ENCODE results near the gene TEX13B.
"Not testable (repeated sequence)": the region's sequence is repeated elsewhere in the genome, so short reads cannot be mapped to it uniquely, and the experiment has no call there.

The TEX13B gene, protein sequence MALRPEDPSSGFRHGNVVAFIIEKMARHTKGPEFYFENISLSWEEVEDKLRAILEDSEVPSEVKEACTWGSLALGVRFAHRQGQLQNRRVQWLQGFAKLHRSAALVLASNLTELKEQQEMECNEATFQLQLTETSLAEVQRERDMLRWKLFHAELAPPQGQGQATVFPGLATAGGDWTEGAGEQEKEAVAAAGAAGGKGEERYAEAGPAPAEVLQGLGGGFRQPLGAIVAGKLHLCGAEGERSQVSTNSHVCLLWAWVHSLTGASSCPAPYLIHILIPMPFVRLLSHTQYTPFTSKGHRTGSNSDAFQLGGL

DNA sequence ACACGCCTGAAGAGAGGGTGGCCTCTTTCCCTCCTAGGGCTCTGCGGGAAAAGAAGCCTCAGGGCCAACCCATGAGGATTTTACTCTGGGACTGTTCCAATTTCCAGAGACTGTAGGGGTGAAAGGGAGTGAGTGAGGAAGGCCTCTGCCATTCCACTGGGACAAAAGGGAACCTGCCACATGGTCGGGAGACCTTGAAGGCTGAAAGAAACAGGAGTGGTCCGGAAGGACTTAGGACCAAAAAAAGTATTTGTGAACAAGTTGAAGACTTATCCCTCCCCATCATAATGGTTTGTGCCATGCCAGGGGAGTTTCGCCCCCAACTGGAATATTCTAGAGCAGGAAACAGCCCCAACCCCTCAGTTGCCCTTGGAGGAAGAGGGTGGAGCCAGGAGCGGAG lies at the start of gene TEX13B:
TEX13B (minus strand) TSS at position 15 of the 400 bp plus-strand sequence. CDS start 243 bp downstream, outside the sequence.
- DNase-seq: no peak

DNA sequence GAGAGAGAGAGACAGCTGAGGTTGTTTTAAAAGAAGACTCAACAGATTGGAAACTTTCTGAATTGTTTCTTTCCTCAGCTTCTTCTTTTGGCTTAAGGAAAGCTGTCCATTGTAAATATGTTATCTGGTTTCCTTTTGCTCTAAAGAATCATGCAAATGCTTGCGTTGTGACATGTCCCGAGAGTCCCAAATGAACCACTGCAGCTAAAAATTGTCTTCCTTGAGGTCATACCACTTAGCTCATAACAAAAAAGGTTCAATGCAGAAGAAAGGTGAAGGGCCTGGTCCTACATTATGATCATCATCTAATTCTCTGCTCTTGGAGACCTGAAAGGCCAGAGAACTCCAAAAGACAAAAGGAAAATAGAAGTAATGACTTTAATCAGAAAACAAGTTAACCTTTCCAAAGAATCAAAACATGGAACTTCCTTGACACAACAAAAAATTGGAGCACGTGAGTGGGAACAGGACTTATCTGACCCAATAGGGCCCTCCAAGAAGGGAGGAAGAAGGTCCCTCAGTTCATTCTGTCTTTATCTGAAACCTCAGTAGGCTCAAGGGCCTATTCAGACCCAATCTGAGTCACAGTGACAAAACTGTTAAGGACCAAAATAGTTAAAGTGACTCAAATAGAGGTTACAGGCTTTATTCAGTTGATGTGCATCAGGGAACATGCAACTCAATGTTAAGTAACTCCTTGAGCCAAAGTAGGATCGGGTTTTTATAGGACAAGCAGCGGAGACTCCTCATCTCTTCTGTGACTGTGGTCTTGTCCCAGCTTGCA lies 48.0 kb upstream of the TEX13B start:
- no peak for DNase-seq

DNA sequence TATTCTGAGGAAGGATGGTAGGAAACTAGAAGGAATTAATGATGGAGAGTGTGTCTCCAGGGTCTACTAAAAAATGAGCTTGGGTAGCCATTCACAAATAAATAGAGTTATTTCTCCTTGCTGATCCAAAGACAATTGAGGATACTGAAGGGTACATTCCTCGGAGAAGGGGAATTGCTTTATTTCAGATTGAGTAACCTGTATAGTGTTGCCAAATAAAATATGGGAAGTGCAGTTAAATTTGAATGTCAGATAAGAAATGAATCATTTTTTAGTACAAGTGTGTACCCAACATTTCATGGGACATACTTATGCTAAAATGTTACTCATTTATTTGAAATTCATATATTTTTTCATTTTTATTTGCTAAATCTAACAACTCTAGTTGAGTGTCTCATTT lies 46.7 kb upstream of the TEX13B start:
- DNase-seq: no peak

DNA sequence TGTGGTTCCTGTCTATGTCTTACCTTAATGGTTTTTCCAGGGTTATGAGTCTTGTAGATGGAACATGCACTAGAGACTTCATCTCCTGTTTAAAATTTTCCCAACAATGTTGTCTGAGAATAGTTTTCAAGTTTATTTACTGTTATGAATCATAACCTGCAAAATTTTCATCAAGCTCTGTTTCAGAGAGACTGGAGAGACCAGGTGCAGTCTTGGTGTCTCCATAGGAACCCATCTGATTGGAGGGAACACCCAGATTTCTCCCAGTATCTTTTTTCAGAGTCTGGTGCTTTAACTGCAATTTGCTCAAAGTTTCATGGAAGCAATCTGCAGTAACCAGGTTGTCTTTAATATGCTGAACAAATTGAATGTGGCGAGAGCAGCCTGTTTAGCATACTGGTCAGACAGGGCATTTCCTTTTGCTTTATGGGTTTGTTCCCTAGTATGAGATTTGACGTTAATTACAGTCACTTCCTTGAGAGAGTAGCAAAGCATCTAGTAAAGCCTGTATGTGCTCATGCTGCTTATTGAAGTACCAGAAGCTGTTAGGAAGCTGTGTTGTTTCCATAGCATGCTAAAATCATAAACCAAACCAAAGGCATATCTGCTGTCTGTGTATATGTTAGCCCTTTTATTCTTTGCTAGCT lies 43.9 kb upstream of the TEX13B start:
- DNase-seq: no peak

DNA sequence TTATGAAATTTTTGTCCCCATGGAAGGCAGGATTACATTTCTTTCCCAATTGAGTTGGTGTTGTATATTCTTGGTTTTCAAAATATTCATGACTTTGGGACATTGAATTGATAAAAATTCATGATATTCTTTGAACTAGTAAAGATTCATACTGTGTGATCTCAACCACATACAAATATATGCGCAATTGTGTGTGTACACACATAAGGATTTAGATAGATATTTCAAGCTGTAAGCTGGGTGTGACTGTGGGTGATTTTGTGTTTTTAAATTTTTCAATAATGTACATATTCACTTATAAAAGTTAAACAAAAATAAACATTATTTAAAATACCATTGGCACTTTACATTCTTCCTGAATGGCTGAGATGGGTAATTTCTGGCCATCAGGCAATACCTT lies 43.2 kb upstream of the TEX13B start:
- no peak for DNase-seq

DNA sequence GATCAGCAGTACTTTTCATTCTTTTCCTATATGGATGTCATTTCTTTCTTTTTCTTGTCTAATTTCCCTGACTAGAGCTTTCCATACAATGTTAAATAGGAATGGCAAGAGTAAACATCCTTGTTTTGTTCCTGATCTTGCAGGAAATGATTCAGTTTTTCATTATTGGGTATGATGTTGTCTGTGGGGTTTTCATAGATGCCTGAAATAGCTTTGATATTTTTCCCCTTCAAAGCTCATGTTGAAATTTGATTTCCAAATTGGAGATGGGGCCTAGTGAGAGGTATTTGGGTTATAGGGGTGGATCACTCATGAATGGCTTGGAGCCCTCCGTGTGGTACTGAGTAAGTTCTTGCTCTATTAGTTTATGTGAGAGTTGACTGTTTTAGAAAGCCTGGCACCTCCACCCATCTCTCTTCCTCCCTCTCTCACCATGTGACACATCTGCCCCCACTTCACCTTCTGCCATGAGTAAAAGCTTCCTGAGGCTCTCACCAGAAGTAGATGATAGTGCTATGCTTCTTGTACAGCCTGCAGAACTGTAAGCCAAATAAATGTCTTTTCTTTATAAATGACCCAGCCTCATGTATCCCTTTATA lies 40.4 kb upstream of the TEX13B start:
- no peak for DNase-seq

DNA sequence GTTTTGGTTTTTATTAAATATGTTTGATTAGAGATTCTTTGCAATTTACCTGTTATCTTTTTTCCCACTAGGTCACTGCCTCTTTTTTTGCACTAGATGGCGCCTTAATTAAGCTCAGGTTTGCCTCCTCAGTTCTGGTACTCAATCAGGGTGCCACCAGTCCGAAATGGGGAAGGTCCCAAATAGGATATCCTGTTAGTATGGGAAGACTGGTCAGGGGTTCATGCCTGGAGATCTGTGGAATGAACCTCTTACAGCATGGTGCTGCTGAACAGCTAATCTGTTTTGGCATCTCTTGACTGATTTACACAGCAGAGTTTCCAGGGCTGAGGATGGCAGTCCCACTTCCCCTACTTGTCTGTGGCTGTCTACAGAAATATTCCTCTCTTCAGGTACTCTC lies 38.5 kb upstream of the TEX13B start:
- DNase-seq: no peak

DNA sequence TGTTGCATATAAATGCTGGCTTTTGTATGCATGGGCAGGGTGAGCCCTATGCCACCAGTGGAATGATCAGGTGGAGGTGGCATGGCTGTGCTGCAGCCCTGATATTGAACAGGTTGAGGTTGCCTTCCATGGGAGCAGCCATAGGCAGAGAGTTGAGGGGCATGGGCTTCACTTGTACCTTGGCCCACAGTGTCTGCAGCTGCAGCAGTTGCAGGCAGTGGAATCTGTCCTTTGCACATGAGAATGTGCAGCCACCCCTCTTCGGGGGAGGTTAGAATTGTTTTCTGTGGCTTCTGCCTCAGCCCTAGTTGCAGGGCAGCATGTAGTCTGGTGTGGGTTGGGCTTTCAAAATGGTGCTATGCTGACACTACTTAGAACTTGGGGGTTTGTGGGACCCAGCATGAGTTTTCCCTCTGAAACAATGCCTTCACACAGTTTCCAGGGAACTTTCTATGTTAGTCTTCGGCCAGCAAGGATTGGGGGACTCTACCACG lies 37.3 kb upstream of the TEX13B start:
- no peak for DNase-seq

DNA sequence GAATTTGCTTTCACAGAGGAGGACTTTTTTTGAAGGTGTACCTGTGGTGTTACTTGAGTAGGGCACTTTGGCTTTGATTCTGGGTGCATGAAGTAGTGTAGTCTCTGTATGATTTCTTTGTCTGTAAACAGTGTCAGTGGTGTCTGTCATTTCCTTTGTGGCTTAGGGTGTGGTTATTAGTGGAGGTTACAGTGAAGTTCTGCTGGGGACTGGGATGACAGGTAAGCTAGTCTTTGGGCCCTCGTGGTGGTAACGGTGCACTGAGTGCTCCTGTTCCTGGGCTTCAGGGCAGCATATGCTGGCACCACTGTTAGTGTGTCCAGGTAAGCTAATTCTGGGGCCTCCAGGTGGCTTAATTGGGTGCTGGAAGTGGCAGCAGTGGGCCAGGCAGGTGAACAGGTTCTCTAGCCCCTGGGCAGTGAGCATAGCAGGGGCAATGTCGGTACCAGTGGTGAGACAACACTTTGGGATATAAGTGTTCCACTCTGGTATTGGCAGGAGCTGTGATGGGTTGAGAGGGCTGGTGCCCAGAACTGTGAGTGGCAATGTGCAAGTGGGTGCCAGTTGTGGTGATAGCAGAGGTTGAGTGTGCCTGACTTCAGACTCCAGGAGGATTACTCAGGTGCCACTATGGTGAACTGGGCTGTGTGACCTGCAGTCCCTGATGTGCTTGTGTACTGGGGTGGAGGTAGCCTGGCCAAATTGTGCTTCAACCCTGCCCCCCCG lies 36.6 kb upstream of the TEX13B start:
- no peak for DNase-seq

DNA sequence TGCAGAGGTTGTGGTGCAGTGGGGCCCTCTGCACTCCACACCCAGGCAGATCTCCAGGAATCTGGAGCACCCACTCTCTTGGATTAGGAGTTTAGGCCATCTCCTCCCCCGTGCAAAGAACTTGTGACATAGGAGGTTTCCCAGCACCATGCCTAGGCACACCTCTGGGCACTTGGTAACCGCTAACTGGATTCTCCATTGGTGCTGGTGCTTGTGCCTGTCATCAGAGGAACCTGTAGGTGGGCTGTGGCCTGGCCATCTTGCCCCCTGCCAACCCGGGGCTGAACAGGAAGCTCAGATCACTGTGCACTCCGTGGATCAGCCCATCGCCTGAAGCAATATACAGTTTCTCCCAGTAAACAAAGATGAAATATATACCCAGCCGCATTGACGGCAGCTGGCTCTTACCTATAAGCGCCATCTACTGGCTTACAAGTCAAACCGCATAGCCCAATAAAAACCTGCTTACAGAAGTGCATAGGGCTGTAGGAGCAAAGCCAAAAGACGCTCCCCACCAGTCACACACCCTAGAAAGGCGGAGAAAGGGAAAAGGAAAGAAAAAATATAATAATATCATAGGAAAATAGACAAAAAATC lies 19.1 kb upstream of the TEX13B start:
- DNase-seq: no peak

DNA sequence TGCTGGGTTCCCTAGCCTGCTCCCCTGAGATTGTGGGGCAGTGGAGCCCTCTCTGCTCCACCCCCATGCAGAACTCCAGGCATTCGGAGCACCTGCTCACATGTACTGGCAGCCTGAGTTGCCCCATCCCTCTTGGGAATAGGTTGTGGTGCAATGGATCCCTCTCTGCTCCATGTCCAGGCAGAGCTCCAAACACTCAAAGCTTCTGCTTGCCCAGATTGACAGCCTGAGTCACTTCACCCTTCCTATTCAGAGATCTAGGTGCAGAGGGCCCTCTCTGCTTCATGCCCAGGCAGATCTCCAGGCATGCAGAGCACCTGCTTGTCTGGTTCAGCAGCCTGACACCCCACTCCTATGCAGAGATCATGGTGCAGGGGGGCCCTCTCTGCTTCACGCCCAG lies 18.6 kb upstream of the TEX13B start:
- DNase-seq: no peak

DNA sequence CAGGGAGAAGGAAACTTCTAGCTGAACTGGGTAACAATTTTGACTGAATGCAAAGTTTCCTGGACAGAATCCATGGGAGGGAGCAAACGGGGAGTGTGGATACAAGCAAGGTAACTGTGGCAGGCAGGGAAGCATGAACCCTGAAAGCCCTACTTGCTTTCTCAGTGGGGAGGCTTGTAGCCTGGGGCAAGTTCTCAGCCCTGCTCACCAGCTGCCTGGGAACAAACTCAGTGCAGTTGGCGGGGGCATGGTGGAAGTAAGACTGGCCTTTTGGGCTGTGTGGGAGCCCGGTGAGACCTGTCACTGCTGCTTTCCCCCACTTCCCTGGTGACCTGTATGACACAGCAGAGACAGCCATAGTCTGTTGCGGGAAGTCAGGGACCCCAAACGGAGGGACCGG lies 14.0 kb upstream of the TEX13B start:
- DNase-seq: no peak

DNA sequence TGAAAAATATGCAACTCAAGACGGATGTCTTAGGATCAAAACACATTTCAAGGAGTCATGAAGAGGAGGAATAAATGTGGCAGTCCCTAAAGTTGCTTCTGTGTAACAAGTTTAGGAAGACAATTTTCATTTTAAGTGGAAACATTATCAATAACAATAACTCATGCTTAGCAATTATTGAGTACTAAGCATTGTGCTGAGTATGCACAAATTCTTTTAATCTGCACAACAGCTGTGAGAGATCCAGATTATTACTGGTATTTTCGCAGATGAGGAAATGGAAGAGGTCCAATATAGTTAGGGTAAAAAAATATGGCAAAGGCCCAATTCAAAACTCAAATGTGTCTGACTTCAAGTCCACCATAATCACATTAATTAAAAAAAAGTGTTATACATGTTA lies 2.9 kb upstream of the TEX13B start:
- DNase-seq: no peak

DNA sequence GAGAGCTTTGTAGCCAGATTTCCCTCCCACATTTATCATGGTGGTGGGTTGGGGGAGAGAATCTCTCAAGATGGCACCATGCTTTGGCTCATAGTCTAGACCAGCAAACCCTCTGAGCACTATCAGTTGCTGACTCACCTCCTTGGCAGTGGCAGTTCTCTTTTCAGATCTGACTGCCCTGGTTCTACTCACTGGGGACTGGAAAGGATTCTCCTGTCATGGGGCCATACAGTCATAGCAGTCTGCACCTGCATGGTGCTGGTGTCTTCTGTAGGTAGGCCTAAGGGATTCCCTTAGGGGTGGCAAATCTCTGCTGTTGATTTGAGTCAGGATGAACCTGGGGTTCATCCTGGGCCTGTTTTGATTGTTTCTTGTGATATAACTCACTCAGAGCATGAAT lies 2.6 kb downstream of the TEX13B start:
- DNase-seq: no peak

DNA sequence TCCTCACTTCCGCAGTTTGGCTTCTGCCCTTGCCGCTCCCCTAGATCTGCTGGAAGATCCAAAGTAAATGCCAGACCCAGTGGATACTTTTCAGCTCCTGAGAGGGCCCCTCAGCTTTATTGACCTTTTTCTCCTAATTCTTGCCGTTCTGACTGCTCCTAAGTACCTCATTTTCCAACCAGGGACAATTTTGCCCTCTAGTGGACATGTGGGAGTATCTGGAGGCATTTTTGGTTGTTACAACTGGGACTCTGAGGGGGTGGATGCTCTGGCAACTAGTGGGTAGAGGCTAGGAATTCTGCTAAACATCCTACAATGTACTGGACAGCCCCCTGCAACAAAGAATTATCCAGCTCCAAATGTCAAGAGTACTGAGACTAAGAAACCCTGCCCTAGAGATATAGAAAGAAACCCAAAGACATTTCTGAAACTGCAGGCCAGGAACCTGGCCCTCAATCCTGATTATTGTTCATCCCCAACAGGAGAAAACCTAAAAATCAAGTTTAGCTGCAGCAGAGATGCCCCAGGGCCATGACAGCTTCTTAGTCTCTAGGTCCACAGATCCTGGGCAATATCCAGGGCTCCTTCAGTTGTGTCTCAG lies 3.4 kb downstream of the TEX13B start:
- no peak for DNase-seq

DNA sequence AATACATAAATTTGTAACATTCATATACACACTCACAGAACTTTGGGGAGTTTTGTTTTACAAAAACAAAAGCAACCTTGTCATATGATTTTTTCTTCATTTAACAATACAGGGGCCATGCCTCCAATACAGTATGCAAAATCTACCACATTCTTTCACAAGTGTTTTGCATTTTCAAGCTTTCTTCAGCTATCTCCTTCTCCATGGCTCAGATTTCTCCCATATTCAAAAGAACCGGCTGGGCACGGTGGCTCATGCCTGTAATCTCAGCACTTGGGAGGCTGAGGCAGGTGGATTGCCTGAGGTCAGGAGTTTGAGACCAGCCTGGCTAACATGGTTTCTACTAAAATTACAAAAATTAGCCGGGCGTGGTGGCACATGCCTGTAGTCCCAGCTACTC lies 4.1 kb downstream of the TEX13B start:
- DNase-seq: no peak

DNA sequence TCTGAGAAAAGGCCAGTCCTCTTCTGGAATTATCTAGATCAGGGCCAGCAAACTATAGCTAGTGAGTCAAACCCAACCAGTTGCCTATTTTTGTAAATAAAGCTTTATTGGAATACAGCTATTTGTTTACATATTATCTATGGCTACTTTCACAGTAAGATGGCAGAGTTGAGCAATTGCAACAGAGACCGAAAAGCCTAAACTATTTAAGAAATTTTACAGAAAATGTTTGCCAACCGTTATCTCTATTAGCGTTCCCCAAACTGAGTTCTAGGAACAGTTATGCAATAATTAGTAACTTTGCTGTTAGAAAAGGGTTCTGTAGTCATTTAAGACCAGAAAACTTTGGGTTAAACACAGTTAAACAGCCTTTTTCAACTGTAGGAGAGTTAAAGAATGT lies 10.5 kb downstream of the TEX13B start:
- DNase-seq: no peak

DNA sequence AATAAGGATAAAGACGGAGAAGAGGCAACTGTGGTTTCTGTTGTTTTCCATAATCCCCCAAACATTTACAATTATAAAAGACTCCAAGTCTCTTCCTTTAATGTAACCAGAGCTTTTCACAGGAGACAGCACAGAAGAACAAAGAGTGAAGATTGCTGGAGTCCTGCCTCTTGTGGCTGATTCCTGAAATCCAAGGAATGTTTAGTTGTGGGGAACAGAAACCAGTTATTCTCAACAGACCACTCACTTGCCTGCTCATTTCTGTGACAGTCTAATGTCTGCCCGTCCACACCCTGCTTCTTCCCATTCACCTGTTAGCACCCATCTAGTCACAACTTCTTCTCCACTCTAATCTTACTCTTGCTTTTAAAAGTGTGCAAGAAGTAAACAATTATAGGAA lies 12.1 kb downstream of the TEX13B start:
- DNase-seq: no peak

DNA sequence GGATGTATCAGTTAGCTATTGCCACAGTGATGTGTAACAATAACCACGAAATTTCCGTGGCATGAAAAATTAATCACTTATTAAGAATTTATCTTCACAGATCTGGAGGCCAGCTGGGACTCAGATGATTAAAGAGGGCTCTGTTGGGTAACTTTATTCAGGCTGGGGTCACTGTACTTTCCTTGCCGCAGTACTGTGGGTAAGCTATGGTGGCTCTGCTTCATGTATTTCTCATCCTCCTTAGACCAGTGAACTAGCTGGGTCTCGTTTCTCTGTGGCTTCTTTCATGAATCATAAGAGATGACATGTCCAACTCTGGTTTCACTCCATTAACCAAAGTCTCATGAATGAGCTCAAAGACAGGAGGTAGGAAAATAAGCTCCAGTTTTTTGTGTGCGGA lies 13.5 kb downstream of the TEX13B start:
- DNase-seq: no peak

DNA sequence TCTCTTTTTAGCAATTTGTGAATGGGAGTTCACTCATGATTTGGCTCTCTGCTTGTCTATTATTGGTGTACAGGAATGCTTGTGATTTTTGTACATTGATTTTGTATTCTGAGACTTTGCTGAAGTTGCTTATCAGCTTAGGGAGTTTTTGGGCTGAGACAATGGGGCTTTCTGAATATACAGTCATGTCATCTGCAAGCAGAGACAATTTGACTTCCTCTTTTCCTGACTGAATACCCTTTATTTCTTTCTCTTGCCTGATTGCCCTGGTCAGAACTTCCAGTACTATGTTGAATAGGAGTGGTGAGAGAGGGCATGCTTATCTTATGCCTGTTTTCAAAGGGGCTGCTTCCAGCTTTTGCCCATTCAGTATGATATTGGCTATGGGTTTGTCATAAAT lies 26.8 kb downstream of the TEX13B start:
- DNase-seq: not testable (repeated sequence)

DNA sequence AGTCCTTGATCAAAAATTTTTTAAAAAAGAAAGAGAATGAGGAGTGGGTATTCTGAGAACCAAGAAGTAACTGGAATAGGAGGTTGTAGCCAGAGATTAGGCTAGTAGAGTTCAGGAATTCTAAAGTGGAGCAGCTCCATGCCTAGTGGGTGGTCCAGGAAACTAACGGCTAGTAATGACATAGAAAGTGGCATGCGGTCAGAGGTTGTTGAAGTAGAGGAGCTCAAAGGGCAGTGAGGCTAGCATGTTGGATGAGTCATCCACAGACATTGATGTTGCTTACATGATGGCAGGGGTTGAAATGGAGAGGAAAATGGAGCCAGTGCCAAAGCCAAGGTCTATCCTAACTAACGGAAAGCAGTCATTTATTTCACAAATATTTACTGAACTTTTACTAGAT lies 42.1 kb downstream of the TEX13B start:
- no peak for DNase-seq

DNA sequence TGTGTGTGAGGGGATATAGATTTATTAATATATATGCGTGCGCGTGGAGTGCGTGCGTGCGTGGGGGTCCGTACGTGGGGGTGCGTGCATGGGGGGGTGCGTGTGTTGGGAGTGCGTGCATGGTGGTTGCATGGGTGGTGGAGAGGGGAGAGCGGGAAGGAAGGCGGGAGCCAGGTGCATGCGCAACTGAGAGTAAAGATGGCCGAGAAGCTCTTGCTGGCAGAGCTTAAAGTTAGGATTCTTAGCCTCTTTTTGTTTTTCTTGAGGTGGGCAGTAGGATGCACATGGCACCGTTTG lies 45.8 kb downstream of the TEX13B start:
- no peak for DNase-seq
